B cell (primary cell): ENCODE results near the gene STXBP1.

ENCODE experiments used
- EZH2 ChIP-seq: IDR thresholded peaks from 2 replicates; pipeline ENCODE4 v1.6.1; 2012; ENCODE audit warnings: borderline replicate concordance, low read depth, mild to moderate bottlenecking, moderate library complexity, low read length; ENCODE audit not compliant: insufficient read depth, poor library complexity, severe bottlenecking
- TF ChIP-seq, protein P1 (sequence below): fragments of 200-600 bp; IDR thresholded peaks from one replicate; pipeline ENCODE4 v1.8.0; 2022; ENCODE audit warnings: antibody characterized with exemption, mild to moderate bottlenecking

DNA sequence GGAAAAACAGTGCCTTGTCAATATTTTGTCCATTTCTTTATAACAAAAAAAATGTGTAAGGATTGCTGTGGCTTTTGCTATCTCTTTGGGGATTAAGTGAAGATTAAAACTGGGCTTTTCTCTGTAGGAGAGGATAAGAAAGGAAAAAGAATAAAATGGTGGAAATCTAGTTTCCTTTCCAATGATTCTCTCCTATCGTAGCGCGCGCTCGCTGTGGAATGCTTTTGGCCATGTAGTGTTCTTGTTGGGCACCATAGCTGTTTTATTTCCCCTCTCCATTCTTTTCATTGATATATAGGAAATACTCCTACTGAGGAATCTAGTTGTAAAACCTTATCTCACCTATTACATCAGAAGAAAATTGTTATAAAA lies 1.5 kb downstream of the STXBP1 start:
- TF ChIP-seq, protein P1, sequence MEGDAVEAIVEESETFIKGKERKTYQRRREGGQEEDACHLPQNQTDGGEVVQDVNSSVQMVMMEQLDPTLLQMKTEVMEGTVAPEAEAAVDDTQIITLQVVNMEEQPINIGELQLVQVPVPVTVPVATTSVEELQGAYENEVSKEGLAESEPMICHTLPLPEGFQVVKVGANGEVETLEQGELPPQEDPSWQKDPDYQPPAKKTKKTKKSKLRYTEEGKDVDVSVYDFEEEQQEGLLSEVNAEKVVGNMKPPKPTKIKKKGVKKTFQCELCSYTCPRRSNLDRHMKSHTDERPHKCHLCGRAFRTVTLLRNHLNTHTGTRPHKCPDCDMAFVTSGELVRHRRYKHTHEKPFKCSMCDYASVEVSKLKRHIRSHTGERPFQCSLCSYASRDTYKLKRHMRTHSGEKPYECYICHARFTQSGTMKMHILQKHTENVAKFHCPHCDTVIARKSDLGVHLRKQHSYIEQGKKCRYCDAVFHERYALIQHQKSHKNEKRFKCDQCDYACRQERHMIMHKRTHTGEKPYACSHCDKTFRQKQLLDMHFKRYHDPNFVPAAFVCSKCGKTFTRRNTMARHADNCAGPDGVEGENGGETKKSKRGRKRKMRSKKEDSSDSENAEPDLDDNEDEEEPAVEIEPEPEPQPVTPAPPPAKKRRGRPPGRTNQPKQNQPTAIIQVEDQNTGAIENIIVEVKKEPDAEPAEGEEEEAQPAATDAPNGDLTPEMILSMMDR = no peak
- TF ChIP-seq EZH2 = no peak
